Right cardiac atrium (tissue), 5 donors: ENCODE results near the gene PLTP. TPM values are rescaled to one million over a fixed set of nuclear protein-coding genes. Genes with fewer than 3 reads are reported as not detected.
"Not testable (repeated sequence)": the region's sequence is repeated elsewhere in the genome, so short reads cannot be mapped to it uniquely, and the experiment has no call there.

Source experiments
- ATAC-seq, 2 donors: fragments of 200-7000 bp; cut with Tn5 transposase; one replicate each; pipeline versions ENCODE4 v1.8.0 to v1.9.1; 2020; ENCODE audit warnings: moderate library complexity in 2 of 2, mild to moderate bottlenecking in 1 of 2
- DNase-seq, 3 donors: peaks; one replicate each; pipeline ENCODE4 v3.0.0-alpha.2; 2020
- H3K27ac ChIP-seq: one replicate; pipeline ENCODE4 v1.5.1; 2013; ENCODE audit warnings: mild to moderate bottlenecking, low read length, control low read depth, moderate library complexity
- H3K27me3 ChIP-seq: one replicate; pipeline ENCODE4 v1.6.1; 2013; ENCODE audit not compliant: control insufficient read depth, insufficient read depth
- H3K4me1 ChIP-seq: one replicate; pipeline ENCODE4 v1.6.1; 2013; ENCODE audit warnings: low read length; ENCODE audit not compliant: control insufficient read depth, insufficient read depth
- H3K4me3 ChIP-seq: one replicate; pipeline ENCODE4 v1.5.1; 2013; ENCODE audit warnings: low read length, control low read depth
- H3K9me3 ChIP-seq: one replicate; pipeline ENCODE4 v1.6.1; 2013; ENCODE audit warnings: low read length; ENCODE audit not compliant: control insufficient read depth
- WGBS: extraction: QIAGEN DNeasy Blood & Tissue Kit; methylation state at CpG from one replicate; pipeline ENCODE4 v1.1.7; 2013; 5-methylcytosine and 5-hydroxymethylcytosine counted together
- intact Hi-C, 4 donors: fragments of 100-400 bp; cut with DNase I; formaldehyde crosslinking; loops; one replicate each; pipeline versions ENCODE4 v1.11.0 to v1.14.0; 2022 to 2023
- long read RNA-seq, 4 donors: library from polyadenylated mRNA; unstranded; transcript quantifications; one replicate each; pipeline ENCODE4 v2.0.0, GENCODE V29; 2020 to 2021
- polyA plus RNA-seq: library from polyadenylated mRNA; stranded (reverse); fragments of 200-250 nt; gene quantifications from one replicate; pipeline ENCODE4 v1.2.3, GENCODE V29; 2013
- total RNA-seq, 4 donors: library from RNA; stranded (reverse); fragmentation: NEBNext Ultra II Directional; extraction: Animal tissue kit (Norgen Biotek cat#: 25700); gene quantifications; one replicate each; pipeline ENCODE4 v1.2.1, GENCODE V29; 2021
- donor health status: healthy with polysubstance abuse.
- donor health status: DM: no; HTN: yes; CAD: no.
- donor health status: DM: no; HTN: no; CAD: no.
- donor health status: DM: no; HTN: yes; CAD: no; lungs with severe emphysema.
- donor health status: DM: yes; HTN: yes; CAD: no.

Gene PLTP
- 100 to 1,000 TPM in 2 of 4 donors, 10 to 100 TPM in 2; 63.7 to 117 (median 90.4) TPM for total RNA-seq
- 34.3 TPM for polyA plus RNA-seq
- long read RNA-seq, donor 1, transcript PLTP-203 (16 exons, 1,743 nt) = major isoform, 93 of 111 reads
- long read RNA-seq, donor 1, partial matches to known transcripts = 13 of 111 reads
- long read RNA-seq, donor 1, other reads (novel, unspliced or antisense) = 3 of 111 reads
- long read RNA-seq, donor 2, transcript PLTP-203 (16 exons, 1,743 nt) = major isoform, 88 of 107 reads
- long read RNA-seq, donor 2, partial matches to known transcripts = 7 of 107 reads
- long read RNA-seq, donor 2, other reads (novel, unspliced or antisense) = 6 of 107 reads
- long read RNA-seq, donor 3, transcript PLTP-203 (16 exons, 1,743 nt) = major isoform, 170 of 196 reads
- long read RNA-seq, donor 3, partial matches to known transcripts = 10 of 196 reads
- long read RNA-seq, donor 3, other reads (novel, unspliced or antisense) = 8 of 196 reads
- long read RNA-seq, donor 4, transcript PLTP-203 (16 exons, 1,743 nt) = major isoform, 69 of 86 reads
- long read RNA-seq, donor 4, partial matches to known transcripts = 5 of 86 reads
- long read RNA-seq, donor 4, other reads (novel, unspliced or antisense) = 9 of 86 reads

GRCh38 chr20:45911486-45912343 lies at the start of gene PLTP:
TSS of gene PLTP (minus strand) at chr20:45912155. CDS start at chr20:45911452, 703 bp downstream.
- H3K4me3 ChIP-seq = peak within 1 kb of the TSS; percentile 15
- H3K27ac ChIP-seq = peak within 1 kb of the TSS; percentile 39
- ATAC-seq (peak; percentile 74 to 77), DNase-seq (peak; percentile 86 to 94 (median 93))
- H3K9me3 ChIP-seq = no peaks in the 10 kb centered on the region
- under 1% methylated on average over 58 of the region's 58 CpGs for WGBS
- intact Hi-C loops = no loop called here
- H3K27me3 ChIP-seq = no peaks in the 10 kb centered on the region
- peaks cover 4% of the 10 kb centered on the region for H3K4me1 ChIP-seq

DNA sequence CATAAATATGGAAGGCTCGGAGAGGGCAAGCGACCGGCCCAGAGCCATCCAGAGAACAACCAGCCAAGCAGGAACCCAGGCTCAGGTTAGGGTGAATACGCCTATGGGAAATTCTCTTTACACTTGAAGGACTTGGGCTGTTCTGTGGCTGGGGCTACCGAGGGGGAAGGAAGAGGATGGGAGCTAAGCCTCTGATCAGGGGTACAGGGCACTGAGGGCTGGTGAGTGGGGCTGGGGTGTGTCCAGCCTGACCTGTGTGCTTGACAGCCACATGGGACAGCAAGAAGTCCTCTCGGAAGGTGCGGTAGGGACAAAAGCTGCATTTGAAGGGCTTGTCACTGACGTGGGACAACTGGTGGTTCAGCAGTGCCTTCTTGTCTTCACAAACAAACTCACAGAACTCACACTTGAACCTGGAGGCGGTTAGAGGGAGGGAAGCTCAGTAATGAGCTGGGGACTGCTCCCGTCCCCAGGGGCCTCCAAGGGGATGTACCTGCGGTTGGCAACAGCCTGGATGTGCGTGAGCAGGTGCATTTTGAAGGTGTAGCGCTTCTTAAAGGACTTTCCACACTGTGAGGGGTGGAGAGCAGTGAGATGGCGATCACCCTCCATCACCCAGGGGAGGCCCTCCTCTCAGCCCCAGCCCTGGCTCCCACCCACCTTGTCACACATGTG lies 48.1 kb upstream of the PLTP start:
- intact Hi-C loops = loop anchor here (10.0 kb wide), 4 partner anchors 65 to 165 kb away; partner anchors contain the start of genes CTSA (in 2 of the 4), NEURL2 (in 2 of the 4), DNTTIP1 (in 1 of the 4) and TNNC2 (in 1 of the 4)
- no peak for ATAC-seq
- 98% methylated on average over 14 of the region's 14 CpGs for WGBS

DNA sequence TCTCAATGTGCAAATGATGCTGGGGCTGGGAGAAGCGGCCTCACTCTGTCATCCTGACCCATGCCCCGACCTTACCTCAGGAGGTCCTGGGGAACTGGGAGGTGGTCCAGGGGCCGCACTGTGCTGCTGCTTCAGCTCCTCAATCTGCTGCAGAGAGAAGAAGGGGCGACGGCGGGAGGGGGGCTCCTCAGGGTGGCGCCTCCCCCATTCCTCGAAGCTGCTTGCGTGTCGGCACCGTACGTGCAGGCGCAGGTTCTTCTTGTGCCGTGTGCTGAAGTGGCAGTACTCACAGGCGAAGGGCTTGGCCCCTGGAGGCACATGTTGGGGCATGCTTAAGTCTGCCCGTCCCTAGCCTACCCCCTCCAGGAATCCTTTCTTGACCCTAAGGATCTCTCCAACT lies 47.2 kb upstream of the PLTP start:
- Histone ChIP-seq H3K4me3 (no peak overlapping the region), H3K4me1 (no peaks in the 10 kb centered on the region), H3K27ac (no peak overlapping the region), H3K9me3 (no peaks in the 10 kb centered on the region), H3K27me3 (no peaks in the 10 kb centered on the region)
- DNase-seq (peak in 1 of 3 donors; percentile 36), ATAC-seq (no peak)
- WGBS = 92% methylated on average over 16 of the region's 16 CpGs
- intact Hi-C loops = loop anchor here in 1 of 4 donors (10.0 kb wide), 1 partner anchor 64 kb away; the partner anchor contains the start of genes CTSA and NEURL2

More for the DNA sequence above, 48.1 kb upstream of the PLTP start:
- no peak overlapping the region for H3K4me3 ChIP-seq
- DNase-seq = peak in 1 of 3 donors; percentile 27
- no peaks in the 10 kb centered on the region for H3K27me3 ChIP-seq
- H3K9me3 ChIP-seq = no peaks in the 10 kb centered on the region
- H3K27ac ChIP-seq = no peak overlapping the region
- no peaks in the 10 kb centered on the region for H3K4me1 ChIP-seq

DNA sequence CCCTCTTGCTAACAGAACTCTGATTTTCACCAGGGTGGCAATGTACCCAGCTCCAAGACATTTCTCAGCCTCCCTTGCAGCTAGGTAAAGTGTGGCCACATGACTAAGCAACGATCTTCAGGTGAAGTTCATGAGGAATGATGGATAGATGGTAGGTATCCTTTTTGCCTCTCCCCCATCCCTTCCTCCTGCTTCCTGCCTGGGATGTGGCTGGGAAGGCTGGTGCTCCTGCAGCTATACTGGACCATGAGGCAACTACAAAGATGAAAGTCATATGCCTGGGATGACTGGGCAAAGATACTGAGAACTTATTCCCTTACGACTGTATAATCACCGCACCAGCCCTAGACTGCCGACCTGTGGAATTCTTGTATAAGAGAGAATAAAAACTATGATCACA lies 46.6 kb upstream of the PLTP start:
- DNase-seq = no peak
- intact Hi-C loops = loop anchor here in 1 of 4 donors (10.0 kb wide), 1 partner anchor 64 kb away; the partner anchor contains the start of genes CTSA and NEURL2

GRCh38 chr20:45957021-45957941 lies 45.3 kb upstream of the PLTP start:
- intact Hi-C loops = loop anchor here in 1 of 4 donors (10.0 kb wide), 1 partner anchor 62 kb away; the partner anchor contains the start of genes CTSA and NEURL2
- 87% methylated on average over 19 of the region's 19 CpGs for WGBS
- Histone ChIP-seq H3K4me3 (no peak overlapping the region), H3K27ac (no peak overlapping the region), H3K9me3 (no peaks in the 10 kb centered on the region), H3K4me1 (no peaks in the 10 kb centered on the region), H3K27me3 (no peaks in the 10 kb centered on the region)
- DNase-seq (no peak), ATAC-seq (no peak)

More for the DNA sequence above, 46.6 kb upstream of the PLTP start:
- Histone ChIP-seq H3K9me3 (no peaks in the 10 kb centered on the region), H3K4me3 (no peak overlapping the region), H3K27me3 (no peaks in the 10 kb centered on the region), H3K4me1 (no peaks in the 10 kb centered on the region), H3K27ac (no peak overlapping the region)
- WGBS = 96% methylated on average over 4 of the region's 4 CpGs
- no peak for ATAC-seq

GRCh38 chr20:45956326-45956725 lies 44.4 kb upstream of the PLTP start:
- H3K9me3 ChIP-seq, H3K27me3 ChIP-seq, H3K4me1 ChIP-seq, H3K4me3 ChIP-seq, H3K27ac ChIP-seq, ATAC-seq: not testable (repeated sequence)
- peak in 1 of 3 donors; percentile 4 for DNase-seq
- WGBS = 92% methylated on average over 10 of the region's 10 CpGs
- intact Hi-C loops = loop anchor here in 1 of 4 donors (10.0 kb wide), 1 partner anchor 62 kb away; the partner anchor contains the start of genes CTSA and NEURL2

GRCh38 chr20:45953672-45954071 lies 41.7 kb upstream of the PLTP start:
- peak in 1 of 3 donors; percentile 10 for DNase-seq
- WGBS = 90% methylated on average over 9 of the region's 9 CpGs
- Histone ChIP-seq H3K27me3 (no peaks in the 10 kb centered on the region), H3K4me3 (no peak overlapping the region), H3K27ac (no peak overlapping the region), H3K4me1 (no peaks in the 10 kb centered on the region), H3K9me3 (no peaks in the 10 kb centered on the region)
- ATAC-seq = no peak
- intact Hi-C loops = loop anchor here in 1 of 4 donors (10.0 kb wide), 1 partner anchor 59 kb away; the partner anchor contains the start of genes CTSA and NEURL2

GRCh38 chr20:45952861-45953260 lies 40.9 kb upstream of the PLTP start:
- intact Hi-C loops = loop anchor here in 1 of 4 donors (10.0 kb wide), 1 partner anchor 58 kb away; the partner anchor contains the start of genes CTSA and NEURL2
- H3K4me1 ChIP-seq = no peaks in the 10 kb centered on the region
- DNase-seq = peak in 1 of 3 donors; percentile 8
- H3K27ac ChIP-seq = no peak overlapping the region
- H3K4me3 ChIP-seq = no peak overlapping the region
- ATAC-seq = no peak
- WGBS = 95% methylated on average over 5 of the region's 5 CpGs
- no peaks in the 10 kb centered on the region for H3K27me3 ChIP-seq
- no peaks in the 10 kb centered on the region for H3K9me3 ChIP-seq
